ENCODE results near the gene REEP1.

DNA sequence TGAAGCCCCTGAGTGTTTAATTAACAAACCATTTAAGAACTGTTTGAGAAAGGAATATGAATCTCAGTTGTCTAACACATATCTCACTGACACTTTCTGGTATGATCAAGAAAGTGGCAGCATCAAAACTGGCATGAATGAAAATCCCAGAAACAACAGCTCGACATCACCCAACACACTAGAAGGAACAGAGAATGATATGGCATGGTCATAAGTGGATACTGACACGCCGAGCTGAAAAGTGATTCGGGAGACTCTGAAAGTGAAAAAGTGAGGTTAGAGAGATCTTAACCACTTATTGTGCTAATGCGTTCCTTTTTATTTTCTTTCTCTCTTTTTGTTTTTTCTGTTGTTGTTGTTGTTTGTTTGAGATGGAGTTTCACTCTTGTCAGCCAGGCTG is 100.3 kb downstream of the REEP1 start:
- TF ChIP-seq ZNF274 (IDR thresholded peaks at IDR 0.05; ENCODE audit: low read depth, low read length) (no peak), YY1 (IDR thresholded peaks at IDR 0.05; ENCODE audit: insufficient read depth, insufficient read length) (no peak), SUZ12 (IDR thresholded peaks at IDR 0.05; ENCODE audit: extremely low read depth, insufficient read depth, insufficient read length) (no peak)
